Endothelial cell of umbilical vein (primary cell): ENCODE data around the gene TGDS. TPM values are rescaled to one million over a fixed set of nuclear protein-coding genes. Genes with fewer than 3 reads are reported as not detected.

ENCODE experiments used
- BruUV-seq: library from RNA; stranded (reverse); fragments of 400-500 nt; replicated peaks from 2 replicates; lab custom pipeline; 2021; lab: Mats Ljungman, UMichigan
- CTCF ChIA-PET: fragments of 300-600, 350-600 bp; sonication (Branson Sonifier 250); formaldehyde crosslinking; loops from one replicate; lab custom pipeline; 2021; ENCODE audit warnings: antibody characterized with exemption, inconsistent platforms; lab: Charles Lee
- POLR2A ChIA-PET: fragments of 300-600, 350-600 bp; sonication (Branson Sonifier 250); formaldehyde crosslinking; loops from one replicate; lab custom pipeline; 2021; ENCODE audit warnings: antibody characterized with exemption, inconsistent platforms; lab: Charles Lee
- DNase-seq: peaks from one replicate; pipeline ENCODE4 v3.0.0-alpha.2; 2011; ENCODE audit warnings: low read depth, low spot score
- FAIRE-seq: peaks from 2 replicates; lab custom pipeline; 2011; peaks lifted over from hg19 to GRCh38; lab: Jason Lieb, UNC
- H2AFZ ChIP-seq: 2 replicates; pipeline ENCODE4 v1.6.0; 2012; ENCODE audit warnings: low read depth, low read length, control low read depth, inconsistent platforms
- H3K27ac ChIP-seq: 2 replicates; pipeline ENCODE4 v1.5.1; 2011; ENCODE audit warnings: low read depth, mild to moderate bottlenecking, control low read depth, low read length, moderate library complexity; ENCODE audit not compliant: insufficient read depth
- H3K27me3 ChIP-seq, 2 experiments: 2 replicates each; pipeline versions ENCODE4 v1.6.0 to v1.6.1; 2011; ENCODE audit warnings: low read length in 2 of 2, mixed read lengths in 1 of 2; ENCODE audit not compliant: control insufficient read depth in 2 of 2, insufficient read depth in 2 of 2
- H3K36me3 ChIP-seq, 2 experiments: 2 replicates in 1 of 2; 3 replicates in 1 of 2; pipeline ENCODE4 v1.5.1; 2011; ENCODE audit warnings: low read length in 2 of 2, mild to moderate bottlenecking in 1 of 2, moderate library complexity in 1 of 2; ENCODE audit not compliant: control insufficient read depth in 2 of 2, insufficient read depth in 2 of 2; ENCODE audit errors: extremely low read depth in 1 of 2
- H3K4me1 ChIP-seq: 3 replicates; pipeline ENCODE4 v1.5.1; 2011; ENCODE audit warnings: mild to moderate bottlenecking, low read length; ENCODE audit not compliant: control insufficient read depth, insufficient read depth; ENCODE audit errors: extremely low read depth
- H3K4me2 ChIP-seq: 2 replicates; pipeline ENCODE4 v1.6.1; 2011; ENCODE audit warnings: low read length, control low read depth, mixed read lengths; ENCODE audit not compliant: insufficient read depth
- H3K4me3 ChIP-seq, 3 experiments: fragments of 200-600 bp in 1 of 3; sonication (generic), shearing (Covaris generic) in 1 of 3; replicated peaks in 1 of 3; 2 replicates each; pipeline ENCODE4 v1.5.1; 2011 to 2016; ENCODE audit warnings: control low read depth in 3 of 3, low read length in 3 of 3, mild to moderate bottlenecking in 2 of 3, inconsistent platforms in 1 of 3, low read depth in 1 of 3, moderate library complexity in 1 of 3; ENCODE audit not compliant: insufficient read depth in 1 of 3
- H3K79me2 ChIP-seq: 2 replicates; pipeline ENCODE4 v1.6.0; 2012; ENCODE audit warnings: low read length, inconsistent platforms; ENCODE audit not compliant: control insufficient read depth, insufficient read depth
- H3K9ac ChIP-seq: replicated peaks from 2 replicates; pipeline ENCODE3; 2011; ENCODE audit warnings: low read length, control low read depth; ENCODE audit not compliant: insufficient read depth; ENCODE audit errors: extremely low read depth
- H3K9me1 ChIP-seq: replicated peaks from 3 replicates; pipeline ENCODE4 v1.6.0; 2011; ENCODE audit warnings: mild to moderate bottlenecking, low read length; ENCODE audit not compliant: control insufficient read depth, insufficient read depth; ENCODE audit errors: extremely low read depth
- H3K9me3 ChIP-seq: replicated peaks from 2 replicates; pipeline ENCODE4 v1.5.1; 2012; ENCODE audit warnings: low read length, inconsistent platforms; ENCODE audit not compliant: control insufficient read depth, insufficient read depth
- H4K20me1 ChIP-seq: replicated peaks from 2 replicates; pipeline ENCODE3; 2011; ENCODE audit warnings: mild to moderate bottlenecking, low read length; ENCODE audit not compliant: control insufficient read depth, insufficient read depth; ENCODE audit errors: extremely low read depth
- EZH2 ChIP-seq: IDR thresholded peaks from 2 replicates; pipeline ENCODE4 v1.6.1; 2012; ENCODE audit warnings: borderline replicate concordance, low read depth, mild to moderate bottlenecking, moderate library complexity, low read length, inconsistent platforms; ENCODE audit not compliant: severe bottlenecking
- FOS ChIP-seq: IDR thresholded peaks from 2 replicates; pipeline ENCODE4 v1.6.1; 2011; ENCODE audit warnings: mild to moderate bottlenecking, low read length, moderate library complexity, borderline replicate concordance; ENCODE audit not compliant: insufficient read depth
- GATA2 ChIP-seq: IDR thresholded peaks from 2 replicates; pipeline ENCODE4 v1.7.0; 2011; ENCODE audit warnings: low read depth, mild to moderate bottlenecking, moderate library complexity, mixed read lengths, low read length; ENCODE audit not compliant: insufficient read length, insufficient read depth
- JUN ChIP-seq: IDR thresholded peaks from 2 replicates; pipeline ENCODE4 v1.6.1; 2011; ENCODE audit warnings: borderline replicate concordance, low read depth; ENCODE audit not compliant: insufficient read length, insufficient read depth
- MYC ChIP-seq: IDR thresholded peaks from one replicate; pipeline ENCODE4 v1.6.1; 2011; ENCODE audit warnings: mild to moderate bottlenecking, low read depth, low read length
- POLR2A ChIP-seq: IDR thresholded peaks from 2 replicates; pipeline ENCODE4 v1.6.1; 2012; ENCODE audit warnings: low read depth, mild to moderate bottlenecking, control low read depth, low read length
- POLR2AphosphoS5 ChIP-seq: IDR thresholded peaks from 2 replicates; pipeline ENCODE4 v1.6.1; 2012; ENCODE audit warnings: low read depth, mild to moderate bottlenecking, control low read depth, low read length, moderate library complexity; ENCODE audit not compliant: insufficient read depth
- dilution Hi-C: fragments of 300-500 bp; cut with MboI; formaldehyde crosslinking; loops from one replicate; pipeline ENCODE4 v1.15.0; 2019; ENCODE audit warnings: low sequenced_read_pairs; ENCODE audit not compliant: extremely low pct_ligation_motif_present
- intact Hi-C: fragments of 100-400 bp; cut with micrococcal nuclease; formaldehyde crosslinking; loops from one replicate; pipeline ENCODE4 v1.10.0; 2022
- polyA plus RNA-seq, 4 experiments: library from polyadenylated mRNA; depleted of rRNA in 3 of 4; stranded (reverse) in 3 of 4; unstranded in 1 of 4; fragments of >200 nt; gene quantifications; 2 replicates each; pipeline versions ENCODE4 v1.2.1 to v1.2.3, GENCODE V29; 2011 to 2012; ENCODE audit warnings: missing spikeins in 1 of 4
- total RNA-seq: library from RNA; stranded (reverse); gene quantifications from 2 replicates; pipeline ENCODE4 v1.2.3, GENCODE V29; 2021
- TF ChIP-seq, protein P1 (sequence below): IDR thresholded peaks from 2 replicates; pipeline ENCODE4 v1.6.1; 2011; ENCODE audit not compliant: insufficient read depth, insufficient read length
- TF ChIP-seq, protein P2 (sequence below), 2 donors: IDR thresholded peaks; 1 replicate in 1 of 2; 2 replicates in 1 of 2; pipeline ENCODE4 v1.5.1; 2011; ENCODE audit warnings: low read length in 2 of 2, mild to moderate bottlenecking in 2 of 2, moderate library complexity in 2 of 2, control low read depth in 1 of 2, inconsistent platforms in 1 of 2, low read depth in 1 of 2; ENCODE audit not compliant: insufficient read depth in 1 of 2; ENCODE audit errors: extremely low read depth in 1 of 2

Gene TGDS
- total and polyA plus RNA-seq, 2 donors (not counting 3 experiments of a cell fraction or from before 2014, with no cell fraction given): 7.3 to 9.3 TPM

DNA sequence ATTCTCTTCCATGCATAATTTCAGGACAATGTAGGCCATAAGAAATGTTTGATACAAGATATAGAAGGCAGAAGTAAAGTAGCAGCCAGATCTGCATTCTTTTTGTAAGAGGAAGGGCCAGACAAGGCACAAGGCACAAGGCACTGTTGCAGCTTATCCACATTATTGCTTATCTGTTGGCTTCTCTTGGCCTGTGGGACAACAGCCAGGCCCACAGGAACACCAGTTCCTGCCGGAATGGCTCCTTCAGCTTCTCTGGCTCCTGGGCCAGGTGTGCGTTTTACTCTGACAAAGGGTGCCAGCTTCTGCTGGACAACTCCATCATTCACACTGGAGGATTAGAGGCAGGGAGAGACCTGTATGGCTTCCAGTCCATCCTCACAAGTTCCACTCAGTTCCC is 34.9 kb upstream of the TGDS start:
- no peaks in the 10 kb centered on the region for H3K79me2 ChIP-seq
- no peak for TF ChIP-seq POLR2AphosphoS5
- no peak for TF ChIP-seq JUN
- TF ChIP-seq MYC: no peak
- no peak for TF ChIP-seq FOS
- TF ChIP-seq EZH2: no peak
- TF ChIP-seq, protein P1, sequence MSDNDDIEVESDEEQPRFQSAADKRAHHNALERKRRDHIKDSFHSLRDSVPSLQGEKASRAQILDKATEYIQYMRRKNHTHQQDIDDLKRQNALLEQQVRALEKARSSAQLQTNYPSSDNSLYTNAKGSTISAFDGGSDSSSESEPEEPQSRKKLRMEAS: no peak
- TF ChIP-seq GATA2: no peak
- TF ChIP-seq, protein P2, sequence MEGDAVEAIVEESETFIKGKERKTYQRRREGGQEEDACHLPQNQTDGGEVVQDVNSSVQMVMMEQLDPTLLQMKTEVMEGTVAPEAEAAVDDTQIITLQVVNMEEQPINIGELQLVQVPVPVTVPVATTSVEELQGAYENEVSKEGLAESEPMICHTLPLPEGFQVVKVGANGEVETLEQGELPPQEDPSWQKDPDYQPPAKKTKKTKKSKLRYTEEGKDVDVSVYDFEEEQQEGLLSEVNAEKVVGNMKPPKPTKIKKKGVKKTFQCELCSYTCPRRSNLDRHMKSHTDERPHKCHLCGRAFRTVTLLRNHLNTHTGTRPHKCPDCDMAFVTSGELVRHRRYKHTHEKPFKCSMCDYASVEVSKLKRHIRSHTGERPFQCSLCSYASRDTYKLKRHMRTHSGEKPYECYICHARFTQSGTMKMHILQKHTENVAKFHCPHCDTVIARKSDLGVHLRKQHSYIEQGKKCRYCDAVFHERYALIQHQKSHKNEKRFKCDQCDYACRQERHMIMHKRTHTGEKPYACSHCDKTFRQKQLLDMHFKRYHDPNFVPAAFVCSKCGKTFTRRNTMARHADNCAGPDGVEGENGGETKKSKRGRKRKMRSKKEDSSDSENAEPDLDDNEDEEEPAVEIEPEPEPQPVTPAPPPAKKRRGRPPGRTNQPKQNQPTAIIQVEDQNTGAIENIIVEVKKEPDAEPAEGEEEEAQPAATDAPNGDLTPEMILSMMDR (IDR thresholded peaks at IDR 0.05; ENCODE audit: extremely low read depth in 1 of 2, insufficient read depth in 1 of 2, low read depth in 1 of 2, low read length in 2 of 2): no peak
- TF ChIP-seq POLR2A: no peak
- no peaks in the 10 kb centered on the region for H3K9me3 ChIP-seq
- peaks cover 0 to 3% of the 10 kb centered on the region in 2 experiments for H3K36me3 ChIP-seq
- no peaks in the 10 kb centered on the region for H4K20me1 ChIP-seq
- ChIA-PET CTCF (interaction anchor here (2.6 kb wide), 1 partner anchor 11 kb away, joined by 11 read pairs; no protein-coding TSS in a partner anchor), POLR2A (no interaction called here)
- FAIRE-seq (no peak), DNase-seq (no peak)
- intact Hi-C loops (no loop called here), dilution Hi-C loops (no loop called here)
- H3K4me2 ChIP-seq: no peak overlapping the region
- H3K4me1 ChIP-seq: no peaks in the 10 kb centered on the region
- no peak overlapping the region for H2AFZ ChIP-seq
- H3K4me3 ChIP-seq: no peak overlapping the region
- no peak overlapping the region for H3K27ac ChIP-seq
- no peaks in the 10 kb centered on the region for H3K27me3 ChIP-seq
- no peak overlapping the region for H3K9ac ChIP-seq
- no TSS peak for BruUV-seq
- no peaks in the 10 kb centered on the region for H3K9me1 ChIP-seq
